HG03108 (cell line): ENCODE results near the gene TOB1.
A peak's percentile ranks its signal among the peaks of the same experiment; 100 is the strongest.

Experiments used
- ATAC-seq: cut with Tn5 transposase; IDR thresholded peaks from one replicate; pipeline ENCODE4 v1.9.1; 2021; ENCODE audit warnings: moderate library complexity; ENCODE audit not compliant: unreplicated experiment

The TOB1 gene

GRCh38 chr17:50833510-50834428 lies 32.4 kb downstream of the TOB1 start:
- ATAC-seq = no peak

DNA sequence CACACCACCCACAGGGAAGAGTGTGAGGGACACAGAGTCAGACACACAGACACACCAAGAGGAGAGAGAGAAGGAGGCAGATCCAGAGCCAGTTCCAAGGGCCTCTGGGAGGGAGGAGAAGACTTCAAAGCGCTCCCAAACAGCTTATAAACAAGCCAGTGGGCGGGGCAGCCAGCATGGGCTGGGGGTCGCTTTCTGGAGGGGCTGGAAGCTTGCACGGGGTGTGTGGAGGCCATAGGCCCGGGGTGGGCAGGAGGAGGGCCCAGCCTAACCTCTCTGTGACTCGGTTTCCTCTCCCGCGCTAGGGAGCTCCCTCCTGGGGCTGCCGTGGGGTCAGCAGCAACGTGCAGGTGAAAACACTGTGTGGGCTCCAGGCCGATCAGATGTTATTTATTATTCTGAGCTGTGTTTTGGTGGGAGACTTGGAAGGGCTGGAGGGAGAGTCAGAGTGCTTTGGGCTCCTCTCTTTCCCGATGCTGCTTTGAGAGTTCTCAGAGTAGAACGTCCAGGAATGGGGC lies 33.2 kb downstream of the TOB1 start:
- ATAC-seq = no peak

- ATAC-seq = no peak
Observed at GRCh38 chr17:50832267-50832863, 33.8 kb downstream of the TOB1 start.

DNA sequence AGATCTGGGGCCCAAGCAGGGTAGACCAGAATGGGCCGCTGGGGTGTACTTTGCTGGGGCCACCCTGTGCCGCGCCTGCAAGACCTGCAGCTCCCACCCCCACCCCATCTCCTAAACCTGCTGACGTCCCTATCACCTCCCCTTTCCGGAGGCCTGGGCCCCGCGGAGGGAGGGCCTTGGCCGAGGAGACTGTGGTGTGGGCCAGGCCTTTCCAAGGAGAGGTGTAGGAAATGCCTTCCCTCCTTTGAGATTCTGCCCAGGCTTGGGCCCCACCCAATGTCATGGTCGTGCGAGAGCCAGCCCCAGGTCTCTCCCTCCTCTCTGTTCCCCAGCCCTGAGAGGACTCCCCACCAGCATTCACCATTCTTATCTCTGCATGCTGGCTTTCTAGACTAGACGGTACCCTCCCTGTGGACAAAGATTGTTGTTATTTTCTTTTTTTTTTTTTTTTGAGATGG lies 34.7 kb downstream of the TOB1 start:
- no peak for ATAC-seq

DNA sequence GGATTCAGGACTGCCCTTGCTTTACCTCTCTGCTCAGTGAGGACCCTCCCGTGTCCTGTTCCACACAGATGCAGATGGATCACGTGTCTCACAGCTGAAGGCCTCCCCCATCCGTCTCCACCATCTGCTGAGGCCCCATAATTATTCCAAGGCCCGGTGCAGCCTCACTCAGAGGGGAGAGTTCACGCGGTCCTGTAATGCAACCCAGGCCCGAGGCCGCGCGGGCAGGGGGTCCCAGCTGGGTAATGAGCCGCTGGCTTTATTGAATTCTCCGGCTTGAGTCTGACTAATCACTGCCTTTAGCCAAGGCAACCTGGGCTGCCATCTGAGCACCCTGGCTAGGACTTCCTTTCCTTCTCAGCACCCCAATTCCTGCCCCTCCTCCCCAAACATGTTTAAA lies 35.2 kb downstream of the TOB1 start:
- no peak for ATAC-seq

- no peak for ATAC-seq
Observed at GRCh38 chr17:50830352-50830751, 35.8 kb downstream of the TOB1 start.

DNA sequence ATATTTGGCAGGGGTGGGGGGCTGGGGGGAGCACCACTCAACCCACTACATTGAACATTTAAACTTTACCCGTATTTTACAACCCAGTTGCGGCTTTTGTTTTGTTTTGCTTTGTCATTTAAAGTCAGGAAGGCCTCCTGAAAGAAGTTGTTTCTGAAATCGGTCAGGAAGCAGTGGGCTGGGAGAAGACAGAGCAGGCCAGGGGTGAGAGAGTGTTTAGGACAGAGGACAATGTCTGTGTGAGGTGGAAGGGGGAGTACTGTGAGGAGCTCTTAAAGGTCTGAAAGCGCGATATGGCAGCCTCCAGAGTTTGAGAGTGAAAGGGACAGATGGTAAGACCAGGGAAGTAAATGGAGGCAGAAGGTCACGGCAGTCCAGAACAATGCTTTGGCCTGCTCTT lies 36.8 kb downstream of the TOB1 start:
- no peak for ATAC-seq

DNA sequence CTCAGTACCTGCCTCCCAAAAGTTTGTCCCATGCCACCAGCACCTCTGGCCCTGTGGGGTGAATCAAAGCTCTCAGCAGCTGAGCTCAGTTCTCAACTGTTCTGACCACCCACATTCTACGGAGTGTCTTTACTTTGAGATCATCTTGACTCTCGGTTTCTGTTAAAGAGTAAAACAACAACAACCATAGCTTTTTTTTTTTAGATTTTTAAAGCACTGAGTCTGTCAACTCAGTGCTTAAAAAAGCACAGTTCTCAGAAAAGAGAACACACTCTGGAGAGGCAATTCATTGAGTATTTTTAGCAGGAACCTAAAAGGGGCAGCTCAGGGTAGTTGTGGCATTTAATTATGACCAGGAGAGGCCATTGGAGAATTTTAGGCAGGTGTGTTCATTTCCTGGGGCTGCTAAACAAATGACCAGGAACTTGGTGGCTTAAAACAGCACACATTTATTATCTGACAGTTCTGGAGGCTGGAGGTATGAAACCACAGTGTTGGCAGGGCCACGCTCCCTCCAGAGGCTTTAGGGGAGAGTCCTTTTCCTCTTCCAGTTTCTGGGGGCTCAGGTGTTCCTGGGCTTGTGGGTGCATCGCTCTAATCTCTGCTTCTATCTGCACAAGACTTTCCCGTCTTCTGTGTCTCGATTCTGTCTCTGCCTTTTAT lies 37.5 kb downstream of the TOB1 start:
- peak; percentile 70 for ATAC-seq

DNA sequence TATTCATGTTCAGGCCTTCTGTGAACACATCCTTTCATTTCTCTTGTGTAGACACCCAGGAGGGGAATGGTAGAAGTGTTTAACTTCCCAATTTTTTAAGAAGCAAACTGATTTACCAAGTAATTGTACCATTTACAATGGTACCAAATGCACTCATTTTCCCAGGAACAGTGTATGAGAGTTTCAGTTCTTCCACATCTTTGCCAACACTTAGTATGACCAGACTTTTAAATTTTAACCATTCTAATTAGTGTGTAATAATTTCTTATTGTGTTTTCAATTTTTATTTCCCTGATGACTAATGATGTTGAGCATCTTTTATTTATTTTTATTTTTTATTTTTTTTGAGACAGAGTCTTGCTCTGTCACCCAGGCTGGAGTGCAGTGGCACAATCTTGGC lies 41.0 kb downstream of the TOB1 start:
- no peak for ATAC-seq

- ATAC-seq = no peak
Observed at GRCh38 chr17:50824429-50824828, 41.7 kb downstream of the TOB1 start.

- no peak for ATAC-seq
Observed at GRCh38 chr17:50822550-50822949, 43.6 kb downstream of the TOB1 start.

- no peak for ATAC-seq
Observed at GRCh38 chr17:50820651-50821050, 45.5 kb downstream of the TOB1 start.

GRCh38 chr17:50818921-50819657 lies 47.1 kb downstream of the TOB1 start:
- no peak for ATAC-seq

DNA sequence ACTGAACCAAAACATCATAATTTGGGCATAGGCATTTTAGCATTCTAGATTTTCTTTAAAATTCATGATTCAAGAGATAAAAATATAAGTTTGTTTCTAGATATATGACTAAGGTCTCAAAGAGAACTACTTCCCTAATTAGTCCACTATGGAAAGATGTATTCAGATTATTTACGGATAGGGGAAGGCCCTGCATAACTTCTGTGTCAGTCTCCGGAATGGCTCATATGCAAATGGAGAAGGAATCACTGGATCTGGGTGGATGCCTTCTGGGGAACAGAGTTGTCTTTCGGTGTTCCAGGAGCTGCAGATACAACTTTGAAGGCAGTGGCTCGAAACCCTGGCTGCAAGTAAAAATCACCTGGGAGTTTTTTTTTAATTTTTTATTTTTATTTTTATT lies 47.9 kb downstream of the TOB1 start:
- no peak for ATAC-seq

DNA sequence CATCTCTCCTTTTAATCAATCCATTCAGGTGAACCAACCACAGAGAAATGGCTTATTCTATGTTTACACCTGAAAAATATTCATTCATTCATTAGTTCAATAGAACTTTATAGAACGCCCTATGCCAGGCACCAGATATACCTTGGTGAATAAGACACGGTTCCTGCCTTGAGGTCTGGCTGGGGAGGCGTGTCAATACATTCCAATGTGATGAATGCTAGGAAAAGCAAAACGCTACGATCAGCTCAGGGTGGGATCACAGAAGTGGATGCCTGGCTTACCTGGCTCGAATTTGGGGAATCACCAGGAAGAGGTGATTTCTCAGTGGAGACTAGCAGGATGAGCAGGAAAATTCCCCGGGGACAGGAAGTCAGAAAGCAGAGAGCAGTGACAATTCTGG lies 48.3 kb downstream of the TOB1 start:
- no peak for ATAC-seq

- no peak for ATAC-seq
Observed at GRCh38 chr17:50816771-50817751, 49.1 kb downstream of the TOB1 start.

GRCh38 chr17:50816271-50816670 lies 49.9 kb downstream of the TOB1 start:
- no peak for ATAC-seq

DNA sequence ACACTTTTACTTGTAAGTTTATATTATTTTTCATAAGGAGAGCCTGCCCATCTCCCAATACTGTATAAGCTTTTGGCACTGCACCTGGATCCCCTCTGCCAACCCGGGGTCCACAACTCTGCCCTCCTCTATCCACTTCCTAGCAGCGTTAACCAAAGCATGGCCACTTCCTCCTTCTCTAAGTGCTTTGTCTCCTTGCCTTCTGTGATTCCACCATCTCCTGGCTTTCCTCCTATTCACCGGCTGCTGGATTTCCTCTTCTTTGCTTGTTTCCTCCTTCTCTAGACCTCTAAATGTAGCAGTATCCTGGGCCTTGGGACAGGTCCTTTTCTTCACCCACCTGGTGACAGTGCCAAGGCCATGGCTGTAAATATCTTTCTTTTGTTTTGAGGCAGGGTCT lies 50.8 kb downstream of the TOB1 start:
- ATAC-seq = no peak

DNA sequence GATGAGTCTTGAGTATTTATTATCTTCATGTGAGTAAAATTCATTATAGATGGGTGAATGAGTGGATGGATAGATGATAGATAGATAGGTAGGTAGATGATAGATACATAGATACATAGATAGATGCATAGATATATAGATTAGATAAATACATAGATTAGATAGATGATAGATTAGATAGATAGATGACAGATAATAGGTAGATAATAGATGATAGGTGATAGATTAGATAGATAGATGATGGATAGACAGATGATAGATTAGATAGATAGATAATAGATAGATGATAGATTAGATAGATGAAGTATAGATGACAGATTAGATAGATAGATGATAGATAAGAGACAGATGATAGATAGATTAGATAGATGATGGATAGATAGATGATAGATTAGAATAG lies 52.6 kb downstream of the TOB1 start:
- no peak for ATAC-seq
